HG03442 (cell line): ENCODE data around the gene CPOX.

Experiments used
- ATAC-seq: cut with Tn5 transposase; IDR thresholded peaks from one replicate; pipeline ENCODE4 v1.9.1; 2021; ENCODE audit warnings: mild to moderate bottlenecking, moderate library complexity; ENCODE audit not compliant: unreplicated experiment

CPOX gene

DNA sequence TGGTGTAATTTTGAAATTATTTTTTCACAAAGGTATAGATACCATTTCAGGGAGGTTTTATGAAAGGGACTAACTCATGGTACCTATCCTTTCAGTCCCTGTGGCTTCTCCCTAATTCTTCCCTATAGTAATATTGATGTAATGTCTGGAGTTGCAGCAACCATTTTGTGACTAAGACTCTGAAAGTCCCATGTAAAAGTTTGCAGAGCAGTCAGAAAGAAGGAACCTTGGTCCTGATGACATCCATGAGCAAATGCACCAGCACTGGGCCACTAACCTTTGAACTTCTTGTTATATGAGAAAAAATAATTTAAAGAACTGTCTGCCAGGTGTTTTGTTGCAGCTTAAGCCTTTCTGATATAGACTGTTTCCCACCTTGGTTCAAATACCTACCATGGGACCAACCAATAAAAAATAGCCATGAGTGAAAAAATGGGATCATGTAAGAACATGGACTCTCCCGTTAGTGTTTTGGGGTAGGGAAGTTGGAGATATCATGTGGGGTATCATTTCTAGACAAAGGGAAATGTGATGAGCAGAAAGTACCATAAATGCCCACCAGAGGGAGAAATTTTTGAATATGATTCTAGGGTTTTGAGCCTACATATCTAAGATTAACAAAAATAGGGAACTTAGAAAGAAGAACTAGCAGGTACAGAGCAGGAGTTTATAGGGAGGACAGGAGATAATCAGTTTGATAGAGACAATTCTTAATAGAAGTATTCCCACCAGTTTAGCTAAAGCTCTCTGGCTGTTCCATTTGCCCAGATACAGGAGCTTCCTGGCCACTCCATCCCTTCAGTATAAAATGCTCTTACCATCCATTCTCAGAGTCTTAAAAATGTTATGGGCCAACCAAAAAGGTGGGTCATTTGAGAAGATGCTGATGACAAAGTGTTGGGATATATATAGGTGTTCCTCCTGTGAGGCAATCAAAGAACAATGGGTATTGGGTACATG, 3.4 kb upstream of the CPOX start:
- no peak for ATAC-seq

DNA sequence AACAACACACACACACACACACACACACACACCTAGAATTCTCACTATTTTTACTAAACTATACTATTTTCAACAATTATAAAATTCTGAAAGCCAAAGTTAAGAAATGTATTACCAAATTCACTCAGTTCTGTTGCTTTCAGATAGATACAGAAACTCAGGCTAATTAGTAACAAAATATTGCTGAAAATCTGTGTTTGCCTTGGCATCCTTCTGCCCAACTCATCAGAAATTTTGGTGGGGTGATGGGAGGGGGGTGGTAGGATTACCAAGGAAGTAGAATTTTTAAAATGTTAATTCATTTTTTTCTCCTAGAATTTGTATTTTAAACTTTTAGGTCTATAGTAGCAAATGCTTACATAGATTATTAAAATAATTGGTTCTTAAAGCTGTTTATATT, 2.7 kb upstream of the CPOX start:
- ATAC-seq = no peak

DNA sequence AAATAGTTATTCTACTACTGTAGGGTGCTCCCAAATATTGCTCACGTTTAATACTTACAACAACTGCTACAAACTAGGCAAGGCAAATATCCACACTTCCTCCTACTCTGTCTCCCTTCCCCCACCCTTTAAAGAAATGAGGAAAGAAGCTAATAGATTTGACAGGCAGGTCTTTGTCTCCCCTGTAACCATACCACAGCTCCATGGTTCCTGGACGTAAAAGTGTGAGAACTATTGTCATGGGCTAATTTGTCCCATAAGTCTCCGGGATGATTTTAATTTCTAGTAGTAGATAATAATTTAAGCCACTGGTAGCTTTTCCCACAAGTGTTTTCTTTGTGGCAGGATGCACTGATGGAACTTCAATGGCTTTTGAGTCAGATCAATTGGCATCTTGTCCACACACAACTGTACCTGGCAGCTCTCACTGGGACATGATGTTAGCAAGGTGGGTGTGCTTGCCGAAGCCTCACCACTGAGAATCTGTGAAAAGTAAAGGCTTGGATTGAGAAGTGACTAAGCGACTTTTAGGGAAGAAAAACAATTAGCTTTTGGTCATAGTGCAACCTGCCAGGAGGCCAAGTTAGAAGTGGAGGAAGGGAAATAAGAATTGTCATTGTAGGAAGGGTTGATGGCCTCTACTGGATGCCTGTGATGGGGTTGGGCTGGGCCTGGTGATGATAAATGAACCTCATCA, 1.4 kb upstream of the CPOX start:
- no peak for ATAC-seq

DNA sequence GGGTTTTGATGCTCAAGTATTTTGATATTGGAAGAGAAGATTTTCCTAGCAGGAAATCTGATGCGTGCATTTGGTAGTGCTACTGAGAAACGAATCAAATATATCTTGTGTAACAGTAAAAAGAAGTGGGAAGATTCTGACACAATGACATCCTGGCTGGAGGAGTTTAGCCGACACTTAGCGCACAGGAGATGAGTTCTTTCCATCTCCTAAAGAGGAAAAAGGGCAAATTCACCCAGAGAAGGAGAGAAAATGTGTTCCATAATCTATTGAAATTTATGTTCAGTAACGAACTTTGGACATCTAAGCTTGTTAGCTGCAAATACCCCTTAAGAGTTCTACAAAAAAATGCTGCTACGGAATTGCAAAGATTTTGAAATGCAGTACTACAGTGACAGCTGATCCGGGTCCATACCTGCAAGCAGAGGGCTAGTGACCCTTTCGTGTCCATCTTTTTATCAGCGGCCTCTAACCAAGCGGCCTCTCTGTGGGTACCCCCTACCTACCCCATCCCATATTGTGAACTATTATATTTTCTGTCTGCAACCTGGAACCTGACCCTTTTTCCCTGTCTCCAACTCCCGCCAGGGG, 971 bp downstream of the CPOX start:
- no peak for ATAC-seq

DNA sequence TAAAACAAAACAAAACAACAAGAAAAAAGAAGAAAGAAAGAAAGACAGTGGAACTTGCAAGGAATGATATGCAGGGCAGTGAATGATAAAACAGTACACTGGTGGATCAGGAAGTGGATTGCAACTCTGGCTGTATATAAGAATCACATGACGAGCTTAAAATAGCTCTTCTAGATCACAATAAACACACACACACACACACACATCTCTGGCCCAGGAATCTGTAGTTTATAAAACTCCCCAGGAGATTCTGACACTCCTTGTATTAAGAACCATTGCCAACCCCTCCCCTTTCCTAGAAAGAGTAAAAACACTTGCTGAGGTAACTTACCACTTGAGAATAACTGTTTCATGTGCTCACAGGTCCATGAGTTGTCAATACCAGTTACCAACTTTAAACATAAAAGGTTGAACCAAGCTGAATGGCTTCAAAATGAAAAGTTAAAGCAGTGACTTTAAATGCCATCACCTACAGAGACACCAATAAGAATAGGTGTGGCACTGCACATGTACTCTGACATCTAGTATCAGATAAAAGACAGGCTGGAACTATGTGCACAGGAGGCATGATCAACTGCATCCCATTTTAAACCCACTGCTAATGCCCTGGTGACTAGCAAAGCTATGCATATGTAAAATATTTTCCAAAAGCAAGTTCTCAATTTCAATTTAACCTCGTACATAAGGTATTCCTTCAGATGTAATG, 3.9 kb downstream of the CPOX start:
- no peak for ATAC-seq

DNA sequence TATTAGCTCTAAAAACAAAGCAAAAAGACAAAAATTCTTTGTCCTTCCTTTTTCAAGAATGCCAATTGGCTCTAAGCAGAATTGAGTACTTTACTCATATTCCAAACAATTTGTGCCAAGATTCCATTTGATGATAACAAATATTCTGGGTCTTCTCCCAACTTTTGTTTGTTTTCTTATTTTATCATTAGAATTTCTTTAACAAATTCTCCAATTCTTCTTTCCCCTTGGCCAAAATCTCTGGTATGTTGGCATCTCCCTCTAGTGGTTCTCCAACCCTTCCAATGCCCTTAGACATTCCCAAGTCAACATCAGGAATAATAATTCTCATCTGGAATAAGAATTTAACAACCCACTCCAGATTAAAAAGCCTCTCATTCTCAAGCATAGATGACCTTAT, 5.3 kb downstream of the CPOX start:
- no peak for ATAC-seq

DNA sequence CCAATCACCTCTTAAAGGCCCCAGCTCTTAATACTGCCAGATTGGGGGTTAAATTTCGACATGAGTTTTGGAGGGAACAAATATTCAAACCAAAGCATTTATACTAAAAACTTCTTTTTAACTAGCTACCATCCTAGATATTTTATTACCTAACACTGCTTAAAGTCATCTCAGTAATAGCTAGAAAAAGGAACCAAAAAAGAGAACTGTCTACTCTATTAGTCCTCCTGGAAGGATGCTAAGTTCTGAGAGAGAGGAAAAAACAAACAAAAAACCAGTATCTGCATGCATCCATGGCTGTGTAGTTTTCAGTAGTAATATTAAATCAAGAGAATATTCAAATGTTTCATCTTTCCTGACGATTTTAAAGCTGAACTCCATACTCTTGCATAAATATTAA, 5.8 kb downstream of the CPOX start:
- no peak for ATAC-seq

DNA sequence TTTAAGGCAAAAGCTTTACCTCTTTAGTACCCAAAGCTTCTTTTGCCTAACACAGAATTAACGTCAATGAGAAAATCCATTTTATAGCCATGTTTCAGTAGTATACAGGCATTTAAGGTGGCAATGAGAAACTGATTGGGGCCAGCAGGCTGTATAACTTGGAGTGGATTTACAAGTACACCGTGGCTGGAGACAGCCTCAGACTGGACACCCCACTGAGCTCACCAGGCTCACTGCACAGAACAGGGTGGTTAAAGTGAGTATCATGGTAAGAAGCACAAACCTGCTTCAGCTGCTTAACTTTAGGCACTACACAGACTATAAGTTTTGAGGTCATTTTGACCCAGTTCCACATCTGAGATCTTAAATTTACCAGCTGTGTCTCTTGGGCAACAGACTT, 8.9 kb downstream of the CPOX start:
- ATAC-seq = no peak

DNA sequence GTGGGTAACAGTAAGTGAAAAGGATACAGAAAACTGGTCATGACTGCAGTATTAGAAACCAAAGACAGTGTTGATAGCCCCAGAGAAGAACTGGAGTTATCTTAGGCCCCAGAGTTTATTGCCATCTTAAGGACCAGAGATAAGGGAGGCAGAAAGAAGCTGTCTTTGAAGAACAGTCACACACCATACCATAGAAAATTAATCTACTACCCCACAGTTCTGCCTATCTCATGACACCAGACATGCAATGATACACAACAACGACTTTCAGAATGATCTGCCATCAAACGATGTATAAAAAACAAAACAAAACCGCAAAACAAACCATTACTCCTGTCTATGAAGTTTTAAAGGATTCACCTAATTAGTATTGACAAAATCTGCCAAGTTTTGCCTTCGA, 9.6 kb downstream of the CPOX start:
- ATAC-seq = no peak

DNA sequence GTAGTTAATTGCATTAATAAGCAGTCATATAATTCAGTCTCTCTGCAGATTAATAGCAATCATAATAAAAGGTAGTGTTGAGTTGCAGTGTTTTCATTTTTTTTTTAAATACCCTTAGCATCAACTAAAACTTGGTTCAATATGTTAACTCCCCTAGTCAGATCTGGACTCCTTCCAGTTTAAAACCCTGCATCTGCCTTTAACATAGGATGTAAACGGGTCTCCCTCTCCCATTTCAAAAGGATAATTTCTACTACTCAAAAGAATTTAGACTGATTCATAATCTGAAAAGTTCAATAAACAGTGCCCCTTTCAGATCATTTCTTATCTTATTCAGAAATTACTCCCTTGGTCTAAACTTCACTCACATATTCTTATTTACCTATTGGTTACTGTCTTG, 11.4 kb downstream of the CPOX start:
- no peak for ATAC-seq

DNA sequence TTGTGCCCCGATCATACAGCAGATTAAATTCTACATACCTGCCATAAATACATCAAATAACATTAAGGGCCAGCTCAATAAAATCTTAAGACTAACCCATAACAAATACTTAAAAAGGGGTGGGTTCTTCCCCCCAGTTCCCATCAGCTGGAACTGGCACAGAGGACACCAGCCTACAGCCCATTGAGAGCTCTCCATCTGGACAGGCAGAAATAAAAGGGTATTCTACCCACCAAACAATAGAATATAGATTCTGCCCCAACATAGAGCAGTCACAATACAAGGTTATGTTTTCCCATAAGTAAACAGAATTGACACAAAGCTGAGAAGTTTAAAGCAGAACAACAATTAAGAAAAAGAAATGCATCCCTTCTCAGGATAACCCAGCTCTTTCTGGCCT, 11.9 kb downstream of the CPOX start:
- ATAC-seq = no peak

DNA sequence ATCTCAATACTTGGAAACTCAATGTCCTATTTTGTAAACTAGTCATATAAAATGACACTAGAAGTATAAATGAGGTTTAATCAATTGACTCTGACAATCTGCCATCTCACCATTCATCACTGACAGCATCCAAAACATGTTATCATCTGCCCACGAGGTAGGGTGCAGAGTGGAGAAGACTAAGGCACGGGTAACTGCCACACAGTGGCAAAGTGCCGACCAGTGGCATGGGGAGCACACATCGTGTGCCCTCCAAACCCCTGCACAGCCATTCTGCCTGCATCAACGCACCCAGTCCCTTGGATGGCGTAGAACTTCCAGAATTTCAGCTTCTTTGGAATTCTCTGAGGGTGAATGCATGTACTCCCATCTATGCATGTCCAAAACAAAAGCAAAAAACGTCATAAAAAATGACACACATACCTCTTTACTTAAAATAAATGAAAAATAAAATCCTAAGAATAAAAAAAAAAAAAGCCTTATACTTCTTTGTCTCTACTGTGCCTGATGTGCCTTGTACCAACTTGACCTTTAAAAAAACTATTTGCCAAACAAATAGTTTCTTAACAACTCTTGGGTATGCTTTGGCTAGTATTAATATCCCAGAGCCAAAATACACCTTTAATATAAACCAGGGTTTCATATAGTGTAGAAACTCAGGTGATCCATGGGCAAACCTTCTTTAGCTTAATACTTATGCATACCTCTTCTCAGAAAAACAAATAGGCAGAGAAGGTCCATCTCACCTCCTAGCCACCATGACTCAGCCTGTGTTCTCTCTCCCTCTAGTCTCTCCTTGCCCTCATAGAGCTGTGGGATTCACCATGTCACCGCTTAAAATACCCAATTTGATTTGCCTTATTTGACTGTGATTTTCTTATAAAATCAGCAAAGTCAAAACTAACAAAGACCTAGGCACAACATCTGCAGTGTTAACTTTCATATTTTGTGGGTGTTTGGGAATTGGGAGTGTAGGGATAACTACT, 12.7 kb downstream of the CPOX start:
- no peak for ATAC-seq

DNA sequence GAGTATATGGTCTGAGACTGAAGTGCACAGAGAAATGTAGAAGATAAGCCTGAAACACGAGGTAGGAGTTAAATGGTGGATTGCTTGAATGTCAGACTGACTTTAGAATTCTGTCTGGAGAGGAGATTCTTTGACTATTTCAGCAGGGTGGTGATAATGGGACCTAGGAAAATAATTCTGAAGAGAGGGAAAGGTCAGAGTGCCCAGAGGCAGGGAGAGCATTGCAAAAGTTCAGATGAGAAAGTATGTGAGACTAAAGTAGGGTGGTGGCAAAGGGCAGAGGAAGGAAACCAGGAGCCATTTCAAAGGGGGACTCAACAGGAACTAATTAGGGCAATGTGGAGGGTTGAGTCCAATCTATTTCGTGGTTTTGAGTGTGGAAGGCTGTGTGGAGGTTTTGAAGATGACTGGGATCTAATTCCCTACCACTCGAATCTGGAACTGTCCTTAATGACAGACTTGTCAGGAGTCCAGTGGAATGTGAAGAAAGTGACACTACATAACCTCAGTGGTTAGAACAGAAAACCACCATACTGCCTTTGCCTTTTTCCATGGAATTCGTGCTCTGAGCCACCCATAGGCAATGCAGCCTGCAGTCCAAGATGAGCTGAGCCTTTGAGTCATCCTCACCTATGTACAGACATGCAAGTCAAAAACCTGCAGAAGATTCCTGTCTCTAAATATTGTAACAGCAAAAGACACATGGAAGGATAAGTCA, 16.1 kb downstream of the CPOX start:
- no peak for ATAC-seq

DNA sequence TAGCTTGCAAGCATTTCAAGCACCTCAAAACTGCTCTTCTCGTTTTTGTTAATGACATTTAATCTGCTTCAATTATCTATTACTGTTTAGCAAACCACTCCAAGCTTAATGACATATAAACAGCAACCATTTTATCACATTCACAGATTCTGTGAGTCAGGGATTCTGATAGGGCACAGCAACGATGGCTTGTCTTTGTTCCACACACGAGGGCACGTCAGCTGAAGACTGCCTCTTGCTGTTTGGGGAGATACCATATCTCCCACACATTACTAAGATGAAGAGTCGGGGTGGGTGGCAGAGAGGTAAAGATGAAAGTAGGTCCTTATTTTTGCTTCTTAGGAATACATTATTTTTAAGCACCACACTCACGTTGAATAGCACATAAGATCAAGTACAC, 19.3 kb downstream of the CPOX start:
- peak; percentile 60 for ATAC-seq

DNA sequence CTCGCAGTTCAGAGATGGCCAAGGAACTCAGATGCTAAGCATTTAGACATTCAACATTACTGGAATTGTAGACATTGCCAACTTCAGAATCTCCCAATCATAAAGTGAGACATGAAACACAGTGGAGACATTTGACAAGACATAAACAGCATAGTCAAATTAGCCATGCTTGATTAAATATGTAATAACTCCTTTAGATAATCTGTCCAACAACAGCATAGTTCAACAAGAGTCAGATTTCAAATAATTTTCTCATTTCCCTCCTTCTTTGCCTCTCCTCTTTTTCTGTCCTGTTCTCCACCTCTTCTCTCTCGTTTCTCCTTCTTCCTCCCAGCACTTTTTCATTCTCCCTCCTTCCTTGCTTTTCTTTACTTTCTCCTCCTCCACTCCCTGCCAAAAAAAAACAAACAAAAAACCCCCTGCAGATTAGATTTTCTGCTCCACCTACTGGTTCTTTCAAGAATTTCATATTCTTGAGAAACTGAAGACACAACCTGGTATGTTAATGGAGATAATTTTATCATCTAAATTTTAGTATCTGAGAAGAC, 20.2 kb downstream of the CPOX start:
- peak; percentile 41 for ATAC-seq

DNA sequence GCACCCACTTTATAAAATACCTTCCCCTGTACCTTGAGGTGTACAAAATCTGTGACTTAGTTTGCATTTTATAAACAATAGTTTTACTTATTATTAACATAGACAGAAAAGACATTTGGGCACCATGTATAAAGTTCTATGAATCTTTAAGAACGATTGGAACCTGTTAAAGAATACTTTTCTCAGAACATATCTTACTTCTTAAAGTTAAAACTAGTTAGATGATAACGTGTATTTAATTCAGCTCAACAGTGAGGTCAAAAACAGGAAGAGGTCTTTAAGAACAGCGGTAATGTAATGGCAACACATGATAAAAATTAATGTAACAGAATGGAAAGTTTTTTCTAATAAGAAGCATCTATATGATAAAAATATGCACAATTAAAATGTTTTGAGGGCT, 25.0 kb downstream of the CPOX start:
- no peak for ATAC-seq

DNA sequence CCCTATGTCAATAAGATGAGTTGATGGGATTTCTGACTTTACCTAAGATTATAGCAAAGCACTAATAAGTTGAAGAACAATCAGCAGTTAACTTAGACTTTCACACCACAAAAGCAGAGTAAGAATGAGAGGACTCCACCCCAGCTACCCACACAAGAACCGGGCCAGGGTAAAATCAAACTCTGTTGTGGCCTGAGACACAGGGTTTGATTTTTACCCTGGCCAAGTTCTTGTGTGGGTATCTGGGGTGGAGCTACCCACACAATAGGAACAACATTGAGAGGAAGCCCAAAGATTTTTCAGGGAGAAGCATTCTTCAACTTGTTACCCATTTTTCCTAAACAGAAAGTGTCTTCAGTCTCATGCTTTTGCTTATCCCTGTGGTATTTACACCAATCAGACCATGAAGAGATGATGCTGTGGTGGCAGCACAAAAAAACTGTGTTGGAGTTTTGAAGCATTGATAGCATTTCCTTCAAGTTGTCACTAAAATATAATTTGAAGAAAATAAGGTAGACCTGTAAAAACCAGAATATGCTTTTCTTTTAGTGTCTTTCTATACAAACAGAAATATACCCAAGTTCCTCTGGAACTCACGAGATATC, 25.6 kb downstream of the CPOX start:
- peak; percentile 32 for ATAC-seq

DNA sequence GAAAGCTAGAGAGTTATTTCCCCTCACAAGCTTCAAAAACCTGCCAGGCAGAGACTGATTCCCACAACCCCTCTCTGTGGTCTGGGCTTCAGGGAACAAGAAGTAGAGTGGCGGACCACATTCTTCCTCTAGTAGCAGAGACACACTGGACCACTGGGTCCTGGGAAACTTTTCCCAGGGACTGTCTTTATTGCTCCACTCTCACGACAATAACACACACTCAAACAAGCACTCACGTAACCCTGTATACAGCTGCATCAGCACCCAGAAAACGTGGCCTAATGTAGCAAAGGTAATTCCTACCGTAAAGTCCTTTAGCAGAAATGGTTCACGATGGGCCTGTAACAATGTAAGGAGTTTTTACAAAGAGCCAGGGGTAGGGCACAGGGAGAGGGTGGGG, 27.6 kb downstream of the CPOX start:
- no peak for ATAC-seq

DNA sequence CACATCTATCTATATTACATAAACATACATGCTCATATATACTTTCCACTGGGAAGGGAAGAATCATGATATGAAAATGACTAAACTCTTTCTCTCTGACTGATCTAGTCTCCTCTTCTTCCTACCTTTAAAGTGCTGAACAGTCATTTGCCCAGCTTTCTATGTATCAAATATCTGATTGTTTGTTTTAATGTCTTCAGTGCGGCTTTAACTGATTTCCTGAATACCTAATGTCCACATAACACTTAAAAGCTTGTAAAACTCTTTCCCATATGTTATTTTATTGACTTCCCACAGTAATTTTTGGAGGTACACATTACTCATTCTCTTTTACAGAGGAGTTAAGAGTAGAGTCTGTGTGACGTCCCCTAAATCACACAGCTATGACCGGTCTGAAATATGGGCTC, 28.2 kb downstream of the CPOX start:
- no peak for ATAC-seq
